Effector memory CD8-positive, alpha-beta T cell (primary cell): ENCODE measurements around the gene KIAA0930.
A peak's percentile ranks its signal among the peaks of the same experiment; 100 is the strongest.

Experiments
- ATAC-seq: fragments of 150-1000 bp; cut with Tn5 transposase; replicated peaks from 2 replicates; pipeline ENCODE4 v1.10.0; 2021; ENCODE audit warnings: mild to moderate bottlenecking, moderate library complexity
- DNase-seq, 3 experiments: peaks; one replicate each; pipeline ENCODE4 v3.0.0; 2021
- H3K27ac Mint-ChIP-seq, 2 donors: one replicate each; pipeline ENCODE4 v1.8.0; 2022; ENCODE audit warnings: mild to moderate bottlenecking in 2 of 2, mixed read lengths in 2 of 2, moderate library complexity in 2 of 2
- H3K27me3 Mint-ChIP-seq, 2 donors: one replicate each; pipeline ENCODE4 v1.8.0; 2022; ENCODE audit warnings: mixed read lengths in 2 of 2
- H3K36me3 Mint-ChIP-seq: one replicate; pipeline ENCODE4 v1.8.0; 2022; ENCODE audit warnings: mild to moderate bottlenecking, moderate library complexity, mixed read lengths; ENCODE audit not compliant: insufficient read depth
- H3K4me1 Mint-ChIP-seq, 2 donors: one replicate each; pipeline ENCODE4 v1.8.0; 2022; ENCODE audit warnings: low read depth in 2 of 2, mixed read lengths in 2 of 2
- H3K4me3 Mint-ChIP-seq, 2 donors: one replicate each; pipeline ENCODE4 v1.8.0; 2022; ENCODE audit warnings: mild to moderate bottlenecking in 2 of 2, mixed read lengths in 2 of 2, moderate library complexity in 2 of 2
- H3K9me3 Mint-ChIP-seq, 2 donors: one replicate each; pipeline ENCODE4 v1.8.0; 2022; ENCODE audit warnings: mixed read lengths in 2 of 2

The KIAA0930 gene

GRCh38 chr22:45226503-45227186 lies 14.0 kb downstream of the KIAA0930 start:
- Mint-ChIP-seq H3K36me3 (peaks cover 15% of the 10 kb centered on the region), H3K27ac (peak overlapping the region in 1 of 2 donors; percentile 84), H3K4me1 (peaks cover 24 to 53% of the 10 kb centered on the region in 2 donors), H3K9me3 (no peaks in the 10 kb centered on the region), H3K4me3 (no peak overlapping the region), H3K27me3 (no peaks in the 10 kb centered on the region)
- DNase-seq (no peak), ATAC-seq (no peak)

GRCh38 chr22:45225732-45226502 lies 14.8 kb downstream of the KIAA0930 start:
- no peak for DNase-seq
- no peaks in the 10 kb centered on the region for H3K9me3 Mint-ChIP-seq
- no peak overlapping the region for H3K4me3 Mint-ChIP-seq
- peaks cover 23 to 52% of the 10 kb centered on the region in 2 donors for H3K4me1 Mint-ChIP-seq
- no peak for ATAC-seq
- H3K27ac Mint-ChIP-seq: peak overlapping the region in 1 of 2 donors; percentile 72
- no peaks in the 10 kb centered on the region for H3K27me3 Mint-ChIP-seq
- H3K36me3 Mint-ChIP-seq: peaks cover 13% of the 10 kb centered on the region

- Mint-ChIP-seq H3K27me3 (no peaks in the 10 kb centered on the region), H3K4me3 (no peak overlapping the region), H3K27ac (peak overlapping the region in 1 of 2 donors; percentile 72), H3K9me3 (no peaks in the 10 kb centered on the region), H3K36me3 (peaks cover 13% of the 10 kb centered on the region), H3K4me1 (peaks cover 27 to 53% of the 10 kb centered on the region in 2 donors)
- ATAC-seq (no peak), DNase-seq (no peak)
Measured at GRCh38 chr22:45224988-45225731, 15.5 kb downstream of the KIAA0930 start.

GRCh38 chr22:45224331-45224730 lies 16.4 kb downstream of the KIAA0930 start:
- no peaks in the 10 kb centered on the region for H3K27me3 Mint-ChIP-seq
- no peak overlapping the region for H3K4me3 Mint-ChIP-seq
- H3K9me3 Mint-ChIP-seq: no peaks in the 10 kb centered on the region
- no peak overlapping the region for H3K27ac Mint-ChIP-seq
- DNase-seq (no peak), ATAC-seq (no peak)
- peaks cover 27 to 49% of the 10 kb centered on the region in 2 donors for H3K4me1 Mint-ChIP-seq
- peaks cover 13% of the 10 kb centered on the region for H3K36me3 Mint-ChIP-seq

- no peaks in the 10 kb centered on the region for H3K27me3 Mint-ChIP-seq
- DNase-seq (no peak), ATAC-seq (no peak)
- H3K4me1 Mint-ChIP-seq: peaks cover 26 to 50% of the 10 kb centered on the region in 2 donors
- H3K4me3 Mint-ChIP-seq: no peak overlapping the region
- H3K9me3 Mint-ChIP-seq: no peaks in the 10 kb centered on the region
- peaks cover 8% of the 10 kb centered on the region for H3K36me3 Mint-ChIP-seq
- H3K27ac Mint-ChIP-seq: peak overlapping the region; percentile 28 to 38
Measured at GRCh38 chr22:45223304-45224117, 17.2 kb downstream of the KIAA0930 start.

GRCh38 chr22:45221201-45221600 lies 19.5 kb downstream of the KIAA0930 start:
- peaks cover 17 to 32% of the 10 kb centered on the region in 2 donors for H3K4me1 Mint-ChIP-seq
- no peak for ATAC-seq
- DNase-seq: no peak
- H3K27ac Mint-ChIP-seq: no peak overlapping the region
- H3K36me3 Mint-ChIP-seq: peaks cover 10% of the 10 kb centered on the region
- no peak overlapping the region for H3K4me3 Mint-ChIP-seq
- no peaks in the 10 kb centered on the region for H3K9me3 Mint-ChIP-seq
- H3K27me3 Mint-ChIP-seq: no peaks in the 10 kb centered on the region

- Mint-ChIP-seq H3K27me3 (no peaks in the 10 kb centered on the region), H3K4me1 (peaks cover 15 to 19% of the 10 kb centered on the region in 2 donors), H3K9me3 (no peaks in the 10 kb centered on the region), H3K4me3 (no peak overlapping the region), H3K27ac (peak overlapping the region in 1 of 2 donors; percentile 29), H3K36me3 (peaks cover 9% of the 10 kb centered on the region)
- peak; percentile 31 for ATAC-seq
- DNase-seq: no peak
Measured at GRCh38 chr22:45218976-45219375, 21.7 kb downstream of the KIAA0930 start.

GRCh38 chr22:45217806-45218205 lies 22.9 kb downstream of the KIAA0930 start:
- H3K4me3 Mint-ChIP-seq: no peak overlapping the region
- no peak overlapping the region for H3K27ac Mint-ChIP-seq
- peaks cover 9% of the 10 kb centered on the region for H3K36me3 Mint-ChIP-seq
- no peaks in the 10 kb centered on the region for H3K27me3 Mint-ChIP-seq
- H3K4me1 Mint-ChIP-seq: peaks cover 15 to 16% of the 10 kb centered on the region in 2 donors
- ATAC-seq (no peak), DNase-seq (no peak)
- no peaks in the 10 kb centered on the region for H3K9me3 Mint-ChIP-seq

- Mint-ChIP-seq H3K36me3 (peaks cover 9% of the 10 kb centered on the region), H3K4me1 (peaks cover 15 to 16% of the 10 kb centered on the region in 2 donors), H3K27ac (no peak overlapping the region), H3K4me3 (no peak overlapping the region), H3K9me3 (no peaks in the 10 kb centered on the region), H3K27me3 (no peaks in the 10 kb centered on the region)
- ATAC-seq (no peak), DNase-seq (no peak)
Measured at GRCh38 chr22:45217345-45217744, 23.3 kb downstream of the KIAA0930 start.

GRCh38 chr22:45216133-45217003 lies 24.3 kb downstream of the KIAA0930 start:
- Mint-ChIP-seq H3K9me3 (no peaks in the 10 kb centered on the region), H3K27me3 (no peaks in the 10 kb centered on the region), H3K4me3 (no peak overlapping the region), H3K4me1 (peaks cover 15 to 19% of the 10 kb centered on the region in 2 donors), H3K27ac (no peak overlapping the region), H3K36me3 (peaks cover 9% of the 10 kb centered on the region)
- ATAC-seq (no peak), DNase-seq (no peak)

GRCh38 chr22:45212992-45213751 lies 27.5 kb downstream of the KIAA0930 start:
- Mint-ChIP-seq H3K36me3 (peaks cover 12% of the 10 kb centered on the region), H3K27me3 (no peaks in the 10 kb centered on the region), H3K4me1 (peaks cover 15% of the 10 kb centered on the region in 2 donors), H3K4me3 (no peak overlapping the region), H3K9me3 (no peaks in the 10 kb centered on the region), H3K27ac (peak overlapping the region; percentile 16 to 23)
- ATAC-seq (no peak), DNase-seq (no peak)

- no peaks in the 10 kb centered on the region for H3K27me3 Mint-ChIP-seq
- no peaks in the 10 kb centered on the region for H3K9me3 Mint-ChIP-seq
- no peak overlapping the region for H3K27ac Mint-ChIP-seq
- peaks cover 12% of the 10 kb centered on the region for H3K36me3 Mint-ChIP-seq
- ATAC-seq (no peak), DNase-seq (no peak)
- no peak overlapping the region for H3K4me3 Mint-ChIP-seq
- H3K4me1 Mint-ChIP-seq: peaks cover 15 to 16% of the 10 kb centered on the region in 2 donors
Measured at GRCh38 chr22:45212306-45212709, 28.4 kb downstream of the KIAA0930 start.
